HG02759 (cell line): ENCODE measurements around the gene NAA35.
"Not testable (repeated sequence)": the region's sequence is repeated elsewhere in the genome, so short reads cannot be mapped to it uniquely, and the experiment has no call there.

Experiments
- ATAC-seq: cut with Tn5 transposase; IDR thresholded peaks from one replicate; pipeline ENCODE4 v1.9.1; 2021; ENCODE audit warnings: mild to moderate bottlenecking, moderate library complexity; ENCODE audit not compliant: unreplicated experiment

Gene NAA35

GRCh38 chr9:85940832-85941621 lies at the start of gene NAA35:
NAA35 (plus strand) TSS chr9:85941146; CDS start chr9:85942160, 1,014 bp downstream.
- ATAC-seq = peak; percentile 90

GRCh38 chr9:85892401-85892800 lies 48.5 kb upstream of the NAA35 start:
- ATAC-seq = no peak

- ATAC-seq = peak; percentile 50
Observed at GRCh38 chr9:85895685-85896084, 45.3 kb upstream of the NAA35 start.

GRCh38 chr9:85897848-85898247 lies 43.1 kb upstream of the NAA35 start:
- ATAC-seq = no peak

GRCh38 chr9:85898332-85898731 lies 42.6 kb upstream of the NAA35 start:
- ATAC-seq = no peak

- no peak for ATAC-seq
Observed at GRCh38 chr9:85899388-85899787, 41.6 kb upstream of the NAA35 start.

- no peak for ATAC-seq
Observed at GRCh38 chr9:85900504-85901201, 40.3 kb upstream of the NAA35 start.

- ATAC-seq = no peak
Observed at GRCh38 chr9:85904975-85905374, 36.0 kb upstream of the NAA35 start.

- no peak for ATAC-seq
Observed at GRCh38 chr9:85905957-85906356, 35.0 kb upstream of the NAA35 start.

GRCh38 chr9:85909390-85909789 lies 31.6 kb upstream of the NAA35 start:
- no peak for ATAC-seq

GRCh38 chr9:85914108-85914507 lies 26.8 kb upstream of the NAA35 start:
- no peak for ATAC-seq

GRCh38 chr9:85917756-85918155 lies 23.2 kb upstream of the NAA35 start:
- ATAC-seq = no peak

GRCh38 chr9:85925493-85925892 lies 15.5 kb upstream of the NAA35 start:
- no peak for ATAC-seq

- no peak for ATAC-seq
Observed at GRCh38 chr9:85927076-85927475, 13.9 kb upstream of the NAA35 start.

- no peak for ATAC-seq
Observed at GRCh38 chr9:85931495-85931894, 9.5 kb upstream of the NAA35 start.

- not testable (repeated sequence) for ATAC-seq
Observed at GRCh38 chr9:85935950-85936349, 5.0 kb upstream of the NAA35 start.

- ATAC-seq = no peak
Observed at GRCh38 chr9:85940275-85940831, 593 bp upstream of the NAA35 start.

- no peak for ATAC-seq
Observed at GRCh38 chr9:85941622-85941940, 635 bp downstream of the NAA35 start.

GRCh38 chr9:85941966-85942912 lies 1.3 kb downstream of the NAA35 start:
- ATAC-seq = no peak

GRCh38 chr9:85942913-85943709 lies 2.2 kb downstream of the NAA35 start:
- ATAC-seq = no peak
